Uterus (tissue), 4 donors: ENCODE measurements around the gene LPP. TPM values are rescaled to one million over a fixed set of nuclear protein-coding genes. Genes with fewer than 3 reads are reported as not detected.
A peak's percentile ranks its signal among the peaks of the same experiment; 100 is the strongest.
"Not testable (repeated sequence)": the region's sequence is repeated elsewhere in the genome, so short reads cannot be mapped to it uniquely, and the experiment has no call there.

ENCODE experiments used
- DNase-seq, 2 donors: peaks; one replicate each; pipeline ENCODE4 v3.0.0-alpha.2; 2019 to 2020
- H3K27ac ChIP-seq, 2 donors: fragments of 200-600 bp; sonication (generic); 1 replicate in 1 of 2; 2 replicates in 1 of 2; pipeline ENCODE4 v1.5.1; 2016 to 2018
- H3K27me3 ChIP-seq, 2 donors: fragments of 200-600 bp; sonication (generic); one replicate each; pipeline ENCODE4 v1.5.1; 2018 to 2019; ENCODE audit warnings: control low read depth in 1 of 2
- H3K36me3 ChIP-seq, 2 donors: fragments of 200-600 bp; sonication (generic); one replicate each; pipeline ENCODE4 v1.5.1; 2019; ENCODE audit warnings: control low read depth in 1 of 2
- H3K4me1 ChIP-seq, 2 donors: fragments of 200-600 bp; sonication (generic); one replicate each; pipeline ENCODE4 v1.5.1; 2018 to 2019; ENCODE audit warnings: control low read depth in 1 of 2
- H3K4me3 ChIP-seq, 2 donors: fragments of 200-600 bp; sonication (generic); 1 replicate in 1 of 2; 2 replicates in 1 of 2; pipeline ENCODE4 v1.5.1; 2018 to 2019; ENCODE audit warnings: mild to moderate bottlenecking in 1 of 2
- H3K9me3 ChIP-seq, 2 donors: fragments of 200-600 bp; sonication (generic); one replicate each; pipeline ENCODE4 v1.5.1; 2019; ENCODE audit warnings: control low read depth in 1 of 2
- CTCF ChIP-seq, 4 experiments: fragments of 200-600 bp in 2 of 4; fragments of 450-650 bp in 2 of 4; sonication (generic) in 2 of 4; IDR thresholded peaks; one replicate each; pipeline ENCODE4 v1.5.1; 2016 to 2019; ENCODE audit warnings: antibody characterized with exemption in 4 of 4, mild to moderate bottlenecking in 2 of 4, moderate library complexity in 1 of 4
- POLR2A ChIP-seq, 2 donors: fragments of 450-650 bp; IDR thresholded peaks; one replicate each; pipeline ENCODE4 v1.6.1; 2016; ENCODE audit warnings: antibody characterized with exemption in 2 of 2, mild to moderate bottlenecking in 1 of 2, moderate library complexity in 1 of 2
- intact Hi-C: fragments of 100-400 bp; cut with DNase I; formaldehyde crosslinking; loops from one replicate; pipeline ENCODE4 v1.15.1; 2023; ENCODE audit warnings: low total_unique reads
- total RNA-seq, 4 donors: library from RNA; depleted of rRNA in 3 of 4; stranded (reverse); fragments of >200 nt in 3 of 4; gene quantifications; one replicate each; pipeline versions ENCODE4 v1.1.0 to v1.2.4, GENCODE V29; 2014 to 2023
- donor health status: DM: yes; HTN: yes; CAD: no.

Gene LPP
- total RNA-seq, 4 donors from 2014 or later: 180 to 1,374 (median 712) TPM

- intact Hi-C loops: no loop called here
- H3K4me1 ChIP-seq: peaks cover 0 to 7% of the 10 kb centered on the region in 2 donors
- H3K9me3 ChIP-seq: no peaks in the 10 kb centered on the region
- H3K27me3 ChIP-seq: no peaks in the 10 kb centered on the region
- DNase-seq: no peak
- no peak overlapping the region for H3K4me3 ChIP-seq
- no peaks in the 10 kb centered on the region for H3K36me3 ChIP-seq
- TF ChIP-seq CTCF (IDR thresholded peaks at IDR 0.05): no peak
- TF ChIP-seq POLR2A (IDR thresholded peaks at IDR 0.05): no peak
- no peak overlapping the region for H3K27ac ChIP-seq
Measured at GRCh38 chr3:188435266-188435665, 281.3 kb downstream of the LPP start.

- no peak for DNase-seq
- peaks cover 0 to 3% of the 10 kb centered on the region in 2 donors for H3K4me1 ChIP-seq
- no peak overlapping the region for H3K4me3 ChIP-seq
- no peak overlapping the region for H3K27ac ChIP-seq
- H3K9me3 ChIP-seq: no peaks in the 10 kb centered on the region
- H3K36me3 ChIP-seq: no peaks in the 10 kb centered on the region
- no peaks in the 10 kb centered on the region for H3K27me3 ChIP-seq
- intact Hi-C loops: no loop called here
- no peak for TF ChIP-seq POLR2A (IDR thresholded peaks at IDR 0.05)
- no peak for TF ChIP-seq CTCF (IDR thresholded peaks at IDR 0.05)
Measured at GRCh38 chr3:188437926-188438325, 284.0 kb downstream of the LPP start.

GRCh38 chr3:188439080-188439479 is 285.1 kb downstream of the LPP start:
- H3K4me1 ChIP-seq: no peaks in the 10 kb centered on the region
- TF ChIP-seq CTCF (IDR thresholded peaks at IDR 0.05): no peak
- TF ChIP-seq POLR2A (IDR thresholded peaks at IDR 0.05): no peak
- intact Hi-C loops: no loop called here
- H3K36me3 ChIP-seq: no peaks in the 10 kb centered on the region
- H3K4me3 ChIP-seq: no peak overlapping the region
- H3K27ac ChIP-seq: peak overlapping the region; percentile 17 to 35
- DNase-seq: no peak
- no peaks in the 10 kb centered on the region for H3K27me3 ChIP-seq
- no peaks in the 10 kb centered on the region for H3K9me3 ChIP-seq

- no peak overlapping the region for H3K4me3 ChIP-seq
- no peaks in the 10 kb centered on the region for H3K4me1 ChIP-seq
- no peak overlapping the region for H3K27ac ChIP-seq
- intact Hi-C loops: no loop called here
- TF ChIP-seq CTCF (IDR thresholded peaks at IDR 0.05): no peak
- TF ChIP-seq POLR2A (IDR thresholded peaks at IDR 0.05): no peak
- no peaks in the 10 kb centered on the region for H3K9me3 ChIP-seq
- no peaks in the 10 kb centered on the region for H3K36me3 ChIP-seq
- DNase-seq: no peak
- H3K27me3 ChIP-seq: no peaks in the 10 kb centered on the region
Measured at GRCh38 chr3:188440340-188440972, 286.5 kb downstream of the LPP start.

- Histone ChIP-seq H3K4me3 (no peak overlapping the region), H3K9me3 (no peaks in the 10 kb centered on the region), H3K27ac (no peak overlapping the region), H3K4me1 (no peaks in the 10 kb centered on the region), H3K36me3 (no peaks in the 10 kb centered on the region), H3K27me3 (no peaks in the 10 kb centered on the region)
- TF ChIP-seq POLR2A (IDR thresholded peaks at IDR 0.05) (no peak), CTCF (IDR thresholded peaks at IDR 0.05) (no peak)
- intact Hi-C loops: no loop called here
- no peak for DNase-seq
Measured at GRCh38 chr3:188442430-188442829, 288.5 kb downstream of the LPP start.

- H3K4me3 ChIP-seq, H3K36me3 ChIP-seq, H3K4me1 ChIP-seq, H3K9me3 ChIP-seq, H3K27me3 ChIP-seq, DNase-seq, H3K27ac ChIP-seq, intact Hi-C loops: not testable (repeated sequence)
Measured at GRCh38 chr3:188445175-188445574, 291.2 kb downstream of the LPP start.
